Osteocyte (in vitro differentiated cells): ENCODE results near the gene ELL. TPM values are rescaled to one million over a fixed set of nuclear protein-coding genes. Genes with fewer than 3 reads are reported as not detected.
A peak's percentile ranks its signal among the peaks of the same experiment; 100 is the strongest.

Experiments used
- DNase-seq: peaks from one replicate; pipeline ENCODE4 v3.0.0; 2021; ENCODE audit warnings: mixed read lengths; ENCODE audit not compliant: unreplicated experiment; ENCODE audit errors: extremely low spot score
- H3K27ac Mint-ChIP-seq: one replicate; pipeline ENCODE4 v1.8.0; 2021; ENCODE audit warnings: mild to moderate bottlenecking, mixed read lengths; ENCODE audit not compliant: unreplicated experiment
- H3K27me3 Mint-ChIP-seq: one replicate; pipeline ENCODE4 v1.8.0; 2021; ENCODE audit warnings: mixed read lengths; ENCODE audit not compliant: unreplicated experiment
- H3K36me3 Mint-ChIP-seq: one replicate; pipeline ENCODE4 v1.8.0; 2021; ENCODE audit warnings: mixed read lengths; ENCODE audit not compliant: unreplicated experiment
- H3K4me1 Mint-ChIP-seq: one replicate; pipeline ENCODE4 v1.8.0; 2021; ENCODE audit warnings: mixed read lengths; ENCODE audit not compliant: unreplicated experiment
- H3K4me3 Mint-ChIP-seq: one replicate; pipeline ENCODE4 v1.8.0; 2021; ENCODE audit warnings: mild to moderate bottlenecking, moderate library complexity, mixed read lengths; ENCODE audit not compliant: unreplicated experiment
- H3K9me3 Mint-ChIP-seq: one replicate; pipeline ENCODE4 v1.8.0; 2021; ENCODE audit warnings: mixed read lengths; ENCODE audit not compliant: unreplicated experiment
- CTCF ChIP-seq: fragments of 200-600 bp; sonication (generic); IDR thresholded peaks from 2 replicates; pipeline ENCODE4 v1.5.0; 2021; ENCODE audit warnings: antibody characterized with exemption, mild to moderate bottlenecking, moderate library complexity
- total RNA-seq: library from RNA; stranded (reverse); gene quantifications from 2 replicates; pipeline ENCODE4 v1.2.1, GENCODE V29; 2021

ELL gene
- total RNA-seq, 1 donor from 2014 or later: 17.6 TPM

GRCh38 chr19:18478545-18479311, 43.1 kb downstream of the ELL start:
- no peak for DNase-seq
- peaks cover 51% of the 10 kb centered on the region for H3K4me1 Mint-ChIP-seq
- H3K27me3 Mint-ChIP-seq: no peaks in the 10 kb centered on the region
- H3K27ac Mint-ChIP-seq: peak overlapping the region; percentile 93
- no peak overlapping the region for H3K4me3 Mint-ChIP-seq
- H3K36me3 Mint-ChIP-seq: no peaks in the 10 kb centered on the region
- H3K9me3 Mint-ChIP-seq: no peaks in the 10 kb centered on the region
- no peak for TF ChIP-seq CTCF

DNA sequence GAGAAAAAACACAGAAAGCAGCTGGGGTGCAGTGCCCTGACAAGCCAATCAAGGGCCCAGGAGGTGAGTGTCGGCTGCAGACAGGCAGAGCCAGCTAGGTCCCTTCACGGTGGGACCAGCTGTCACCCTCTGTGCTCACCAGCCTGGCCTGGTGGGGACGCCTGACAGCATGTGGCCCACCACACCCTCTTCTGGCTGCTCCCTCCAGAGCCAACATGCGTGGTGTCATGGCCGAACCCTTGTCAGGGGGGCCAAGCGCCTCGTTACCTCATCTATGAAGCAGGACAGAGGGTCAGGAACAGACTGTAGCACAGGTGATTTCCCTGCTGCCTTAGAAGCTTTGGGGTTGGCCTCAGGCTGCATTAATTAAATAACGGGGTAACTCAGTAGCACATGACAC, 43.9 kb downstream of the ELL start:
- Mint-ChIP-seq H3K4me1 (peaks cover 48% of the 10 kb centered on the region), H3K27ac (peak overlapping the region; percentile 93), H3K36me3 (no peaks in the 10 kb centered on the region), H3K27me3 (no peaks in the 10 kb centered on the region), H3K4me3 (no peak overlapping the region), H3K9me3 (no peaks in the 10 kb centered on the region)
- no peak for DNase-seq
- TF ChIP-seq CTCF: no peak

- peaks cover 47% of the 10 kb centered on the region for H3K4me1 Mint-ChIP-seq
- peak; percentile 29 for TF ChIP-seq CTCF
- H3K4me3 Mint-ChIP-seq: no peak overlapping the region
- DNase-seq: no peak
- no peaks in the 10 kb centered on the region for H3K27me3 Mint-ChIP-seq
- no peaks in the 10 kb centered on the region for H3K36me3 Mint-ChIP-seq
- H3K9me3 Mint-ChIP-seq: no peaks in the 10 kb centered on the region
- H3K27ac Mint-ChIP-seq: peak overlapping the region; percentile 93
Measured at GRCh38 chr19:18477042-18477779, 44.7 kb downstream of the ELL start.

- no peak for TF ChIP-seq CTCF
- DNase-seq: no peak
- Mint-ChIP-seq H3K36me3 (no peaks in the 10 kb centered on the region), H3K4me3 (no peak overlapping the region), H3K9me3 (no peaks in the 10 kb centered on the region), H3K27ac (peak overlapping the region; percentile 74), H3K4me1 (peaks cover 47% of the 10 kb centered on the region), H3K27me3 (no peaks in the 10 kb centered on the region)
Measured at GRCh38 chr19:18476507-18477041, 45.3 kb downstream of the ELL start.

DNA sequence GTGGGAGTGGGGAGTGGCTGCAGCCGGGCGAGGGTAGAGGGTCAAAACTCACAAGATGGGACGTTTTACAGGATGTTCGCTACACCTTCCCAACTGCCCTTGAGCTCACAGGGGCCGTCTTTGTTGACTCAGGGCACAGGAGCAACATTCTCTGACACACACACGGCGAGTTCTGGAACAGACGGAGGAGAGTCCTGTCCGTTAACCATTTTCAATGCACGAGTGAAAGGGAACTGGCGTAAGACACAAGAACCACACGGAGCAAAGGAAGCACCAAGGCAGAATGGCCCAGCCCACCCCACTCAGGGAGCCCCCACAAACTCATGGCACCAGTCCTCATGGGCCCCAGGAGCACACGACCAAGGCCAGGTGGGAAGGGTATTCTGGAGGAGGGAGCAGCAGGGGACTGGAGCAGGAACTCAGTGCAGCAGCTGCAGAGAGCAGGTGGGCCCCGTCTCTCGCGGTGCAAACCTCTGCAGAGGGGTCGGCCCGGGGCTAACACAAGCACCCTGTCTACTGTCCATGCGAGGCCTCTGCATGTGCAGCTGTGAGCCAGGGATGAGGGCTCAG, 46.0 kb downstream of the ELL start:
- TF ChIP-seq CTCF: no peak
- DNase-seq: no peak
- Mint-ChIP-seq H3K27ac (no peak overlapping the region), H3K4me1 (peaks cover 44% of the 10 kb centered on the region), H3K36me3 (no peaks in the 10 kb centered on the region), H3K27me3 (no peaks in the 10 kb centered on the region), H3K9me3 (no peaks in the 10 kb centered on the region), H3K4me3 (no peak overlapping the region)
